B cell (primary cell): Measurements from ENCODE around the gene NHSL1. TPM values are rescaled to one million over a fixed set of nuclear protein-coding genes. Genes with fewer than 3 reads are reported as not detected.

ENCODE experiments used
- ATAC-seq: fragments of 200-7000 bp; cut with Tn5 transposase; one replicate; pipeline ENCODE4 v1.10.0; 2021; ENCODE audit warnings: low read depth, mild to moderate bottlenecking, moderate number of reproducible peaks, moderate library complexity
- CTCF ChIA-PET: fragments of 350-600 bp; sonication (Branson Sonifier 250); formaldehyde crosslinking; loops from one replicate; lab custom pipeline; 2021; ENCODE audit warnings: antibody characterized with exemption, inconsistent platforms; lab: Charles Lee
- POLR2A ChIA-PET: fragments of 350-600 bp; sonication (Branson Sonifier 250); formaldehyde crosslinking; loops from one replicate; lab custom pipeline; 2021; ENCODE audit warnings: antibody characterized with exemption; lab: Charles Lee
- DNase-seq: peaks from one replicate; pipeline ENCODE4 v3.0.0; 2013
- H2AFZ ChIP-seq: 2 replicates; pipeline ENCODE4 v1.6.1; 2012; ENCODE audit warnings: mild to moderate bottlenecking, low read depth, low read length; ENCODE audit not compliant: insufficient read depth, poor library complexity, severe bottlenecking
- H3K27ac ChIP-seq, 2 donors: 1 replicate in 1 of 2; 2 replicates in 1 of 2; pipeline ENCODE4 v1.5.1; 2012 to 2013; ENCODE audit warnings: low read length in 2 of 2, mild to moderate bottlenecking in 2 of 2, moderate library complexity in 1 of 2
- H3K27me3 ChIP-seq, 4 experiments: fragments of 200-600 bp in 1 of 4; sonication (generic) in 1 of 4; replicated peaks in 1 of 4; 1 replicate in 2 of 4; 2 replicates in 2 of 4; pipeline versions ENCODE4 v1.6.1 to v1.7.0; 2013 to 2016; ENCODE audit warnings: low read length in 3 of 4, mild to moderate bottlenecking in 2 of 4, mixed read lengths in 1 of 4, moderate library complexity in 1 of 4; ENCODE audit not compliant: insufficient read depth in 4 of 4, control insufficient read depth in 3 of 4; ENCODE audit errors: control extremely low read depth in 1 of 4
- H3K36me3 ChIP-seq, 2 experiments: replicated peaks in 1 of 2; 1 replicate in 1 of 2; 2 replicates in 1 of 2; pipeline versions ENCODE4 v1.6.1 to v1.7.1; 2013; ENCODE audit warnings: low read length in 1 of 2; ENCODE audit not compliant: insufficient read depth in 2 of 2, control insufficient read depth in 1 of 2; ENCODE audit errors: control extremely low read depth in 1 of 2, extremely low read depth in 1 of 2
- H3K4me1 ChIP-seq, 2 donors: fragments of 200-600 bp in 1 of 2; sonication (generic) in 1 of 2; 1 replicate in 1 of 2; 2 replicates in 1 of 2; pipeline versions ENCODE4 v1.5.1 to v1.6.1; 2013 to 2017; ENCODE audit warnings: low read length in 2 of 2; ENCODE audit not compliant: control insufficient read depth in 2 of 2, insufficient read depth in 2 of 2
- H3K4me2 ChIP-seq: replicated peaks from 2 replicates; pipeline ENCODE3; 2012; ENCODE audit warnings: mild to moderate bottlenecking, low read depth, low read length; ENCODE audit not compliant: poor library complexity, severe bottlenecking
- H3K4me3 ChIP-seq, 5 experiments: fragments of 200-600 bp in 1 of 5; sonication (generic) in 1 of 5; 1 replicate in 3 of 5; 2 replicates in 2 of 5; pipeline versions ENCODE4 v1.5.1 to v1.7.0; 2011 to 2016; ENCODE audit warnings: low read length in 4 of 5, mild to moderate bottlenecking in 4 of 5, low read depth in 2 of 5, control low read depth in 1 of 5, moderate library complexity in 1 of 5; ENCODE audit not compliant: insufficient read depth in 1 of 5; ENCODE audit errors: control extremely low read depth in 1 of 5, extremely low read depth in 1 of 5
- H3K79me2 ChIP-seq: fragments of 200-600 bp; sonication (generic); one replicate; pipeline ENCODE4 v1.6.0; 2016; ENCODE audit warnings: low read length; ENCODE audit not compliant: control insufficient read depth, insufficient read depth
- H3K9ac ChIP-seq: fragments of 200-600 bp; sonication (generic); 2 replicates; pipeline ENCODE4 v1.6.1; 2017; ENCODE audit warnings: mild to moderate bottlenecking, low read length, moderate library complexity
- H3K9me3 ChIP-seq, 3 donors: one replicate each; pipeline versions ENCODE4 v1.6.1 to v1.7.1; 2013; ENCODE audit warnings: low read length in 2 of 3; ENCODE audit not compliant: control insufficient read depth in 2 of 3, insufficient read depth in 1 of 3; ENCODE audit errors: control extremely low read depth in 1 of 3
- H4K20me1 ChIP-seq: 2 replicates; pipeline ENCODE4 v1.6.0; 2012; ENCODE audit warnings: mild to moderate bottlenecking, low read length; ENCODE audit not compliant: insufficient read depth, control insufficient read depth, poor library complexity, severe bottlenecking
- H3K27ac Mint-ChIP-seq: one replicate; pipeline ENCODE4 v1.8.0; 2021; ENCODE audit warnings: mixed read lengths
- H3K27me3 Mint-ChIP-seq: one replicate; pipeline ENCODE4 v1.8.0; 2021; ENCODE audit warnings: mixed read lengths
- H3K4me1 Mint-ChIP-seq: one replicate; pipeline ENCODE4 v1.8.0; 2021; ENCODE audit warnings: mixed read lengths
- H3K4me3 Mint-ChIP-seq: one replicate; pipeline ENCODE4 v1.8.0; 2021; ENCODE audit warnings: mixed read lengths
- H3K9me3 Mint-ChIP-seq: one replicate; pipeline ENCODE4 v1.8.0; 2022; ENCODE audit warnings: mixed read lengths; ENCODE audit not compliant: insufficient read depth
- EZH2 ChIP-seq: IDR thresholded peaks from 2 replicates; pipeline ENCODE4 v1.6.1; 2012; ENCODE audit warnings: borderline replicate concordance, low read depth, mild to moderate bottlenecking, moderate library complexity, low read length; ENCODE audit not compliant: insufficient read depth, poor library complexity, severe bottlenecking
- WGBS: methylation state at CpG from one replicate; pipeline ENCODE4 v1.1.5; 2013; ENCODE audit warnings: missing lambda C conversion rate; ENCODE audit not compliant: insufficient coverage; 5-methylcytosine and 5-hydroxymethylcytosine counted together
- intact Hi-C: fragments of 100-400 bp; cut with micrococcal nuclease; formaldehyde crosslinking; loops from one replicate; pipeline ENCODE4 v1.10.0; 2022
- polyA plus RNA-seq: library from polyadenylated mRNA; depleted of rRNA; stranded (reverse); fragments of >200 nt; gene quantifications from 2 replicates; pipeline ENCODE4 v1.2.3, GENCODE V29; 2012
- total RNA-seq, 2 donors: library from RNA; stranded (reverse); fragments of 120-200 nt in 1 of 2; gene quantifications; 1 replicate in 1 of 2; 2 replicates in 1 of 2; pipeline versions ENCODE4 v1.2.3 to v1.2.4, GENCODE V29; 2013 to 2022
- TF ChIP-seq, protein P1 (sequence below): fragments of 200-600 bp; IDR thresholded peaks from one replicate; pipeline ENCODE4 v1.8.0; 2022; ENCODE audit warnings: antibody characterized with exemption, mild to moderate bottlenecking

Gene NHSL1
- total and polyA plus RNA-seq, 2 donors (not counting 1 experiment from before 2014, with no cell fraction given): 0.04 to 0.10 TPM

DNA sequence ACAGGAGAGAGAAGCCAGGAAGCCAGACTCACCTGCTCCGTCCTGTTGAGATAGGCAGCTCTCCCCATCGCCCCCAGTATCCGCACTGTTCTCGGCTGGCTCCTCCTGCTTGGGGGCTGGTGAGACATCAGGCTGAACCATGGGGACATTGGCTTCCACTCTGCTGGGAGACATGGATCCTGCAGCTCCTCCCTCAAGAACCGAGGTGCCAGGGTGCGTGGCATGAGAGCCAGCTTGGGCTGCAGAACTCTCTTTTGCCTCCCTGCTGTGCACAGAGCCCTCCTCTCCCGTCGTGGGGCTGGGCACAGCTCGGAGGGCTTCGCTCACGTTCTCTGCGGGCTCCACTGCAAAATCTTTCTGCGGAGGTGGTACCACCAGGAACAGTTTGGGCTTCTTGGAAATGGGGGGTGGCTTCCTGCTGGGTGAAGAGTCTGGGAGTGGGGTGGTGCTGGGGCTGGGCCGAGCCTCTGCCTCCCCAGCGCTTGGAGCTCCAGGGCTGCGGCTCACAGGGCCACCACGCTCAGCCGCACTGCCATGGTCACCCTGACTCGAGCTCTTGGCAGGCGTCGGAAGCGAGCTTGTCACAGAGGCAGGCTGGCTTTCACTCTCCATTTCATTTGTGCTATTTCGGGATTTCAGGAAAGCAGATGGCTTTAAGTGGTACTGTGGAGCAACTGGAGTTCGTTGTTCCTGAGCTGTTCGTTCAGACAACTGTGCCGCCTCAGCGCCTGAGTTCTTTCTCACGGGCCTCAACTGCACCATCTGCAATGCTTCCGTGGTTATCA lies 68.7 kb downstream of the NHSL1 start:
- Mint-ChIP-seq H3K27me3 (peaks cover 9% of the 10 kb centered on the region), H3K9me3 (no peaks in the 10 kb centered on the region), H3K27ac (no peak overlapping the region), H3K4me1 (peaks cover 8% of the 10 kb centered on the region), H3K4me3 (no peak overlapping the region)
- Histone ChIP-seq H3K9ac (no peak overlapping the region), H4K20me1 (no peaks in the 10 kb centered on the region), H3K9me3 (no peaks in the 10 kb centered on the region), H3K36me3 (no peaks in the 10 kb centered on the region), H3K27me3 (peaks cover 0 to 4% (median 0%) of the 10 kb centered on the region in 4 experiments), H2AFZ (no peak overlapping the region), H3K4me1 (peaks cover 0 to 4% of the 10 kb centered on the region in 2 donors), H3K79me2 (no peaks in the 10 kb centered on the region), H3K4me3 (no peak overlapping the region), H3K27ac (no peak overlapping the region), H3K4me2 (no peak overlapping the region)
- DNase-seq (no peak), ATAC-seq (no peak)
- ChIA-PET POLR2A (no interaction called here), CTCF (interaction anchor here (0.8 to 10.6 kb wide), 13 partner anchors 9 to 334 kb away, joined by 3 to 127 read pairs (median 6); partner anchors contain the start of gene HEBP2)
- TF ChIP-seq, protein P1, sequence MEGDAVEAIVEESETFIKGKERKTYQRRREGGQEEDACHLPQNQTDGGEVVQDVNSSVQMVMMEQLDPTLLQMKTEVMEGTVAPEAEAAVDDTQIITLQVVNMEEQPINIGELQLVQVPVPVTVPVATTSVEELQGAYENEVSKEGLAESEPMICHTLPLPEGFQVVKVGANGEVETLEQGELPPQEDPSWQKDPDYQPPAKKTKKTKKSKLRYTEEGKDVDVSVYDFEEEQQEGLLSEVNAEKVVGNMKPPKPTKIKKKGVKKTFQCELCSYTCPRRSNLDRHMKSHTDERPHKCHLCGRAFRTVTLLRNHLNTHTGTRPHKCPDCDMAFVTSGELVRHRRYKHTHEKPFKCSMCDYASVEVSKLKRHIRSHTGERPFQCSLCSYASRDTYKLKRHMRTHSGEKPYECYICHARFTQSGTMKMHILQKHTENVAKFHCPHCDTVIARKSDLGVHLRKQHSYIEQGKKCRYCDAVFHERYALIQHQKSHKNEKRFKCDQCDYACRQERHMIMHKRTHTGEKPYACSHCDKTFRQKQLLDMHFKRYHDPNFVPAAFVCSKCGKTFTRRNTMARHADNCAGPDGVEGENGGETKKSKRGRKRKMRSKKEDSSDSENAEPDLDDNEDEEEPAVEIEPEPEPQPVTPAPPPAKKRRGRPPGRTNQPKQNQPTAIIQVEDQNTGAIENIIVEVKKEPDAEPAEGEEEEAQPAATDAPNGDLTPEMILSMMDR: no peak
- no peak for TF ChIP-seq EZH2
- intact Hi-C loops: no loop called here
- 96% methylated on average over 29 of the region's 29 CpGs for WGBS

DNA sequence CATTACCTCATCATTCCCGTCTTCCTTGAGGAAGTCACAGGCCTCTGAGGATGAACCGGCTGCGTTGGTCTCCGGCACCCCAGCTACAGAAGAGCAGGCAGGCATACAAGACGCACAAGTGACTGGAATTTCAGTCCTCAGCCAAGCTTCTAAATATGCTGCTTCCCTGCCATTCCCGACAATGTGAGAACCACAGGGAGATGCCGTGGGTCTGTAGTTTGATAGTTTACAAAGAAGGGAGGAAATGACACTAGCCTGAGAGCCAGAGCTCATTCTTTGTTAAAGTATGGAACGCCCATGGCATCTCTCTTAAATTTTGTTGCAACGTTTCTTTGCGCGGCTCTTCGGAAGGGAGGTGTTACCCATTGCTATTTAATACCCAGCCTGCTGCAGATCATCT lies 69.5 kb downstream of the NHSL1 start:
- H3K4me1 Mint-ChIP-seq: peaks cover 7% of the 10 kb centered on the region
- H4K20me1 ChIP-seq: no peaks in the 10 kb centered on the region
- no peaks in the 10 kb centered on the region for H3K9me3 ChIP-seq
- no peak for DNase-seq
- no peak overlapping the region for H3K9ac ChIP-seq
- H3K27ac ChIP-seq: no peak overlapping the region
- no peak for ATAC-seq
- intact Hi-C loops: loop anchor here (1.0 to 2.0 kb wide), 5 partner anchors 80 to 337 kb away; no protein-coding TSS in a partner anchor
- no peaks in the 10 kb centered on the region for H3K79me2 ChIP-seq
- H3K27me3 Mint-ChIP-seq: peaks cover 9% of the 10 kb centered on the region
- H3K4me3 Mint-ChIP-seq: no peak overlapping the region
- ChIA-PET POLR2A (no interaction called here), CTCF (interaction anchor here (0.8 to 10.6 kb wide), 17 partner anchors 10 to 336 kb away, joined by 3 to 127 read pairs (median 5); partner anchors contain the start of gene HEBP2)
- peaks cover 0 to 4% of the 10 kb centered on the region in 2 donors for H3K4me1 ChIP-seq
- no peak overlapping the region for H3K4me2 ChIP-seq
- H3K27ac Mint-ChIP-seq: no peak overlapping the region
- 96% methylated on average over 8 of the region's 12 CpGs for WGBS
- H2AFZ ChIP-seq: no peak overlapping the region
- no peaks in the 10 kb centered on the region for H3K36me3 ChIP-seq
- H3K27me3 ChIP-seq: peaks cover 0 to 4% (median 0%) of the 10 kb centered on the region in 4 experiments
- H3K9me3 Mint-ChIP-seq: no peaks in the 10 kb centered on the region
- H3K4me3 ChIP-seq: no peak overlapping the region
- TF ChIP-seq EZH2: no peak
- TF ChIP-seq, protein P1: no peak
